Activated CD4-positive, CD25-positive, alpha-beta regulatory T cell treated with anti-CD3 and anti-CD28 coated beads, Interleukin-2, amount 50 U/mL, for 24 hours (primary cell): ENCODE results near the gene ZNF511.
A peak's percentile ranks its signal among the peaks of the same experiment; 100 is the strongest.

ENCODE experiments used
- ATAC-seq, 2 donors: fragments of 150-1000 bp; cut with Tn5 transposase; one replicate each; pipeline ENCODE4 v1.10.0; 2021; ENCODE audit warnings: mild to moderate bottlenecking in 1 of 2, moderate library complexity in 1 of 2

Gene ZNF511

GRCh38 chr10:133355266-133355665 lies 46.6 kb downstream of the ZNF511 start:
- no peak for ATAC-seq

- ATAC-seq: no peak
Observed at GRCh38 chr10:133355991-133356390, 47.3 kb downstream of the ZNF511 start.

GRCh38 chr10:133356549-133357284 lies 48.0 kb downstream of the ZNF511 start:
- peak in 1 of 2 donors; percentile 4 for ATAC-seq

GRCh38 chr10:133357285-133358161 lies 48.8 kb downstream of the ZNF511 start, which contains the start of gene FUOM:
Gene FUOM (minus strand): TSS chr10:133358019. CDS start chr10:133358007, 12 bp downstream.
- ATAC-seq: peak; percentile 82 to 86

- ATAC-seq: peak in 1 of 2 donors; percentile 2
Observed at GRCh38 chr10:133358162-133358924, 49.6 kb downstream of the ZNF511 start.

- no peak for ATAC-seq
Observed at GRCh38 chr10:133358925-133359310, 50.2 kb downstream of the ZNF511 start.

GRCh38 chr10:133359554-133359971 lies 50.8 kb downstream of the ZNF511 start:
- no peak for ATAC-seq

- ATAC-seq: no peak
Observed at GRCh38 chr10:133359972-133360610, 51.4 kb downstream of the ZNF511 start.

- no peak for ATAC-seq
Observed at GRCh38 chr10:133361227-133361626, 52.5 kb downstream of the ZNF511 start.

GRCh38 chr10:133361773-133362441 lies 53.2 kb downstream of the ZNF511 start:
- ATAC-seq: no peak
